Hepatocyte (in vitro differentiated cells): ENCODE results near the gene EFCAB6.

Experiments
- EZH2 ChIP-seq: fragments of 200-600 bp; sonication (generic); IDR thresholded peaks from 2 replicates; pipeline ENCODE4 v1.6.1; 2016; ENCODE audit warnings: antibody characterized with exemption, mild to moderate bottlenecking, borderline replicate concordance
- TF ChIP-seq, protein P1 (sequence below): fragments of 200-600 bp; sonication (generic); IDR thresholded peaks from 2 replicates; pipeline ENCODE4 v1.5.1; 2016; ENCODE audit warnings: antibody characterized with exemption, mild to moderate bottlenecking; ENCODE audit not compliant: poor library complexity

DNA sequence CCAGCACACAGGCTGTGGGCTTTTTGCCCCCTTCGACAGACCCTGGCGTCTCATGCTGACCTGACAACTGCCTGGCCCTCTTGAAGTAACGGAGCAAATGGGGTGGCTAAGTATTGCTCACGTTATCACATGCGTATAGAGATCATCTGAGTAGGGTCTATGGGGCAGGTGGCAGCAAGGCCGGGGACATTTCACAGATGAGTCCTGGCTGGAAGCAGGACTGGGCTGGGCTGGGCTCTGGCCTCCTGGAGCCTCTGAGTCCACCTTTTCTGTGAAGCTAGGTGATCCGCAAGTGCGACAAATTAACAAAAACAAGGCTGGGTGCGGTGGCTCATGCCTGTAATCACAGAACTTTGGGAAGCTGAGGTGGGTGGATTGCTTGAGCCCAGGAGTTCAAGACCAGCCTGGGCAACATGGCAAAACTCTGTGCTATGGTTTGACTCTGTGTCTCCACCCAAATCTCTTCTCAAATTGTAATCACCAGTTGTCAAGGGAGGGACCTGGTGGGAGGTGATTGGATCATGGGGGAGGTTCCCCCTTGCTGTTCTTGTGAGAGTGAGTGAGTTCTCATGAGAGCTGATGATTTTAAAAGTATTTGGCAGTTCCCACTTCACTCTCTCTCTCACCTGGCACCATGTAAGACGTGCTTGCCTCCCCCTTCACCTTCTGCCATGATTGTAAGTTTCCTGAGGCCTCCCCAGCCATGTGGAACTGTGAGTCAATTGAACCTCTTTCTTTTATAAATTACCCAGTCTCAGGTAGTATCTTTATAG lies 278.3 kb downstream of the EFCAB6 start:
- TF ChIP-seq, protein P1, sequence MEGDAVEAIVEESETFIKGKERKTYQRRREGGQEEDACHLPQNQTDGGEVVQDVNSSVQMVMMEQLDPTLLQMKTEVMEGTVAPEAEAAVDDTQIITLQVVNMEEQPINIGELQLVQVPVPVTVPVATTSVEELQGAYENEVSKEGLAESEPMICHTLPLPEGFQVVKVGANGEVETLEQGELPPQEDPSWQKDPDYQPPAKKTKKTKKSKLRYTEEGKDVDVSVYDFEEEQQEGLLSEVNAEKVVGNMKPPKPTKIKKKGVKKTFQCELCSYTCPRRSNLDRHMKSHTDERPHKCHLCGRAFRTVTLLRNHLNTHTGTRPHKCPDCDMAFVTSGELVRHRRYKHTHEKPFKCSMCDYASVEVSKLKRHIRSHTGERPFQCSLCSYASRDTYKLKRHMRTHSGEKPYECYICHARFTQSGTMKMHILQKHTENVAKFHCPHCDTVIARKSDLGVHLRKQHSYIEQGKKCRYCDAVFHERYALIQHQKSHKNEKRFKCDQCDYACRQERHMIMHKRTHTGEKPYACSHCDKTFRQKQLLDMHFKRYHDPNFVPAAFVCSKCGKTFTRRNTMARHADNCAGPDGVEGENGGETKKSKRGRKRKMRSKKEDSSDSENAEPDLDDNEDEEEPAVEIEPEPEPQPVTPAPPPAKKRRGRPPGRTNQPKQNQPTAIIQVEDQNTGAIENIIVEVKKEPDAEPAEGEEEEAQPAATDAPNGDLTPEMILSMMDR: no peak
- TF ChIP-seq EZH2: no peak
